PC-9 (cell line): Measurements from ENCODE around the gene DCP1B.

Experiments used
- EZH2 ChIP-seq: fragments of 200-600 bp; sonication (generic); IDR thresholded peaks from 2 replicates; pipeline ENCODE4 v1.8.0; 2017; ENCODE audit warnings: antibody characterized with exemption, low read depth
- TF ChIP-seq, protein P1 (sequence below): fragments of 200-600 bp; sonication (generic); conservative IDR thresholded peaks from 2 replicates; pipeline ENCODE4 v1.6.1; 2017; ENCODE audit warnings: mixed run types, antibody characterized with exemption, mild to moderate bottlenecking, moderate library complexity

- TF ChIP-seq, protein P1, sequence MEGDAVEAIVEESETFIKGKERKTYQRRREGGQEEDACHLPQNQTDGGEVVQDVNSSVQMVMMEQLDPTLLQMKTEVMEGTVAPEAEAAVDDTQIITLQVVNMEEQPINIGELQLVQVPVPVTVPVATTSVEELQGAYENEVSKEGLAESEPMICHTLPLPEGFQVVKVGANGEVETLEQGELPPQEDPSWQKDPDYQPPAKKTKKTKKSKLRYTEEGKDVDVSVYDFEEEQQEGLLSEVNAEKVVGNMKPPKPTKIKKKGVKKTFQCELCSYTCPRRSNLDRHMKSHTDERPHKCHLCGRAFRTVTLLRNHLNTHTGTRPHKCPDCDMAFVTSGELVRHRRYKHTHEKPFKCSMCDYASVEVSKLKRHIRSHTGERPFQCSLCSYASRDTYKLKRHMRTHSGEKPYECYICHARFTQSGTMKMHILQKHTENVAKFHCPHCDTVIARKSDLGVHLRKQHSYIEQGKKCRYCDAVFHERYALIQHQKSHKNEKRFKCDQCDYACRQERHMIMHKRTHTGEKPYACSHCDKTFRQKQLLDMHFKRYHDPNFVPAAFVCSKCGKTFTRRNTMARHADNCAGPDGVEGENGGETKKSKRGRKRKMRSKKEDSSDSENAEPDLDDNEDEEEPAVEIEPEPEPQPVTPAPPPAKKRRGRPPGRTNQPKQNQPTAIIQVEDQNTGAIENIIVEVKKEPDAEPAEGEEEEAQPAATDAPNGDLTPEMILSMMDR = no peak
- no peak for TF ChIP-seq EZH2
Measured at GRCh38 chr12:1936406-1937320, 67.6 kb downstream of the DCP1B start.
